ENCODE measurements around the gene SULT4A1. TPM values are rescaled to one million over a fixed set of nuclear protein-coding genes. Genes with fewer than 3 reads are reported as not detected.
"Not testable (repeated sequence)": the region's sequence is repeated elsewhere in the genome, so short reads cannot be mapped to it uniquely, and the experiment has no call there.

SULT4A1 gene
- total RNA-seq, 4 donors from 2014 or later, result 1.3 TPM; not detected in 3

- no peak for DNase-seq (ENCODE audit: low spot score in 2 of 2)
- peaks cover 0 to 7% of the 10 kb centered on the region in 2 donors for H3K27me3 ChIP-seq
- H3K36me3 ChIP-seq, result no peaks in the 10 kb centered on the region
- no peaks in the 10 kb centered on the region for H3K9me3 ChIP-seq
- TF ChIP-seq POLR2A (IDR thresholded peaks at IDR 0.05) (no peak), EP300 (IDR thresholded peaks at IDR 0.05) (no peak)
- TF ChIP-seq, protein P1, sequence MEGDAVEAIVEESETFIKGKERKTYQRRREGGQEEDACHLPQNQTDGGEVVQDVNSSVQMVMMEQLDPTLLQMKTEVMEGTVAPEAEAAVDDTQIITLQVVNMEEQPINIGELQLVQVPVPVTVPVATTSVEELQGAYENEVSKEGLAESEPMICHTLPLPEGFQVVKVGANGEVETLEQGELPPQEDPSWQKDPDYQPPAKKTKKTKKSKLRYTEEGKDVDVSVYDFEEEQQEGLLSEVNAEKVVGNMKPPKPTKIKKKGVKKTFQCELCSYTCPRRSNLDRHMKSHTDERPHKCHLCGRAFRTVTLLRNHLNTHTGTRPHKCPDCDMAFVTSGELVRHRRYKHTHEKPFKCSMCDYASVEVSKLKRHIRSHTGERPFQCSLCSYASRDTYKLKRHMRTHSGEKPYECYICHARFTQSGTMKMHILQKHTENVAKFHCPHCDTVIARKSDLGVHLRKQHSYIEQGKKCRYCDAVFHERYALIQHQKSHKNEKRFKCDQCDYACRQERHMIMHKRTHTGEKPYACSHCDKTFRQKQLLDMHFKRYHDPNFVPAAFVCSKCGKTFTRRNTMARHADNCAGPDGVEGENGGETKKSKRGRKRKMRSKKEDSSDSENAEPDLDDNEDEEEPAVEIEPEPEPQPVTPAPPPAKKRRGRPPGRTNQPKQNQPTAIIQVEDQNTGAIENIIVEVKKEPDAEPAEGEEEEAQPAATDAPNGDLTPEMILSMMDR (IDR thresholded peaks at IDR 0.05), result no peak
- no peak overlapping the region for H3K27ac ChIP-seq
- WGBS, 2 donors, result 31 to 39% methylated on average over 7 of the region's 7 CpGs
- H3K4me1 ChIP-seq, result no peaks in the 10 kb centered on the region
- no peak overlapping the region for H3K4me3 ChIP-seq
Measured at GRCh38 chr22:43905681-43906080, 43.4 kb upstream of the SULT4A1 start.

DNA sequence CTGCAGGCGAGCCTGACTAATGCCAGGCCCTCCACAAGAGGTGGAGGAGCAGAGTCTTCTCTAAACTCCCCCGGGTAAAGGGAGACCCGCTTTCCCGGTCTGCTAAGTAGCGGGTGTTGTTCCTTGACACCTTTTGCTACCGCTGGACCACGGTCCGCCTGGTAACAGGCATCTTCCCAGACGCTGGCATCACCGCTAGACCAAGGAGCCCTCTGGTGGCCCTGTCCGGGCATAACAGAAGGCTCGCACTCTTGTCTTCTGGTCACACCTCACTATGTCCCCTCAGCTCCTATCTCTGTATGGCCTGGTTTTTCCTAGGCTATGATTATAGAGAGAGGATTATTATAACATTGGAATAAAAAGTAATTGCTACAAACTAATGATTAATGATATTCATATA is 42.1 kb upstream of the SULT4A1 start:
- TF ChIP-seq, protein P1 (IDR thresholded peaks at IDR 0.05), result peak in 1 of 5 experiments; percentile 10
- peak; percentile 30 to 32 for DNase-seq (ENCODE audit: low spot score in 2 of 2)
- not testable (repeated sequence) for H3K4me3 ChIP-seq, H3K9me3 ChIP-seq, H3K27me3 ChIP-seq, H3K4me1 ChIP-seq, H3K36me3 ChIP-seq, H3K27ac ChIP-seq
- WGBS, 2 donors, result 24 to 31% methylated on average over 12 of the region's 12 CpGs

DNA sequence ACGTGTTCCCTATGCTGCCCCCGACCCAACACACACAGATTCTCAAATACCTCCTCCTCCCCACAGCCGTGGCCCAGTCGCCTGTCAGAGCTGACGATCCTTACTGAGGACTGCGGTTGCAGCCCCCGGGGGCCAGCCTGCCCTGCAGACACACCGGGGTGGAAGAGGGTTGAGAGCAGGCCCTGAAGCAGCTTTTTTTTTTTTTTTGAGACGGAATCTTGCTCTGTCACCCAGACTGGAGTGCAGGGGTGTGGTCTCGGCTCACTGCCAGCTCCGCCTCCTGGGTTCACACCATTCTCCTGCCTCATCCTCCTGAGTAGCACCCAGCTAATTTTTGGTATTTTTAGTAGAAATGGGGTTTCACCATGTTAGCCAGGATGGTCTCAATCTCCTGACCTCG is 40.7 kb upstream of the SULT4A1 start:
- H3K4me3 ChIP-seq; H3K27ac ChIP-seq; H3K27me3 ChIP-seq; H3K4me1 ChIP-seq; H3K9me3 ChIP-seq; DNase-seq (ENCODE audit: low spot score in 2 of 2); H3K36me3 ChIP-seq: not testable (repeated sequence)
- WGBS, 2 donors, result 65 to 68% methylated on average over 12 of the region's 12 CpGs

DNA sequence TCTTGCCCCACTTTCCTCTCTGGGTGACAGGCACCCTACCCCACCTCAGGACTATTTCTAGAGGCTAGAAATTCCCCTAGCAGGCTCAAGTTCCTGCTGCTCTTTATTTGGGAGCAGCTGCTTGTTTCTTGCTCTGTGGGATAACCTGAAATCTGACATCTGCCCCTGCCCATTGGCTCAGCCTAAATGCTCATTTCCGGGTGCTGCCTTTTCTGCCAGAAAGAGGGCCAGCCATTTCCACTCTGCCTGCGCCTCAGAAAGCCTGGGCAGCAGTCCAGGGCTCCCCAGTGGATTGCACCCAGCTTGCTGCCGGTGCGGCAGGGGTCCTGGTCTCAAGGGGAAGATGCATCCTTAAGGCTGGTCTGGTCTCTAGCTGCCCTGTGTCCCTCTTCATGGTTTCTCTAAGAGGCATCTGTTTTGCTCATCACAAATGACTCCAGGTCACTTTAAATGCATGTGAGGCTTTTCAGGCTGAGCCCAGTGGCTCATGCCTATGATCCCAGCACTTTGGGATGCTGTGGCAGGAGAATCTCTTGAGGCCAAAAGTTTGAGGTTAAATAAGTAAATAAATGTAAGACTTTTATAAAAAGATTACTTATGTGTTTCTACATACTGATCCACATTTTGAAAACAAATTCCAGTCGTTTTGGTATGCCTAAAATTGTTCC is 39.8 kb upstream of the SULT4A1 start:
- Histone ChIP-seq H3K27me3 (peaks cover 0 to 7% of the 10 kb centered on the region in 2 donors), H3K4me1 (no peaks in the 10 kb centered on the region), H3K27ac (no peak overlapping the region), H3K36me3 (no peaks in the 10 kb centered on the region), H3K4me3 (no peak overlapping the region), H3K9me3 (no peaks in the 10 kb centered on the region)
- no peak for DNase-seq (ENCODE audit: low spot score in 2 of 2)
- TF ChIP-seq, protein P1 (IDR thresholded peaks at IDR 0.05), result no peak
- no peak for TF ChIP-seq EP300 (IDR thresholded peaks at IDR 0.05)
- 59 to 64% methylated on average over 5 of the region's 5 CpGs for WGBS, 2 donors

- Histone ChIP-seq H3K9me3 (no peaks in the 10 kb centered on the region), H3K36me3 (no peaks in the 10 kb centered on the region), H3K27ac (no peak overlapping the region), H3K27me3 (peaks cover 0 to 16% of the 10 kb centered on the region in 2 donors), H3K4me3 (no peak overlapping the region), H3K4me1 (no peaks in the 10 kb centered on the region)
- WGBS, 2 donors, result 59 to 60% methylated on average over 7 of the region's 7 CpGs
- no peak for TF ChIP-seq POLR2A (IDR thresholded peaks at IDR 0.05)
- no peak for TF ChIP-seq EP300 (IDR thresholded peaks at IDR 0.05)
- DNase-seq (ENCODE audit: low spot score in 2 of 2), result no peak
Measured at GRCh38 chr22:43900206-43900605, 37.9 kb upstream of the SULT4A1 start.

DNA sequence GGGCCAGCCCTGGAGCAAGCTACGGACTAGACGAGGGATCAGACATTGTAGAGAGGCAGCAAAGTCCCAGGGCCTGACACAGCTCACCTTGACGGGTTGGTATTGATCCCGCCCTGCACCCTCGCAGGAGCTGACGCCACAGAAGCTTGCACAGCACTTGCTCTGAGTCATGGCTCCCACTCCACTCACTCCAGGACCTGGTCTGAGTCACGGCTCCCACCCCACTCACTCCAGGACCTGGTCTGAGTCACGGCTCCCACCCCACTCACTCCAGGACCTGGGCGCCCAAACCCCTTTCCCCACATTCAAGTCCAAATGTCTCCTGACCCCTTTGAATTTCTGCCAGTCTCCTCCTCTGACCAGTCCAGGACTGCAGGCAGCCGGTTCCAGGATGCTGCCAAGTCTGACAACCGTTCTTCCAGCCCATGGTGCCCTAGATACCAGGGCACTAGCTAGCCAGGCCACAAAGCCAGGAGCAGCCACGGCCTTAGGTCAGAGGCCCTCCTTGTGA is 35.5 kb upstream of the SULT4A1 start:
- H3K4me1 ChIP-seq, result no peaks in the 10 kb centered on the region
- peaks cover 0 to 18% of the 10 kb centered on the region in 2 donors for H3K27me3 ChIP-seq
- H3K27ac ChIP-seq, result no peak overlapping the region
- no peaks in the 10 kb centered on the region for H3K9me3 ChIP-seq
- DNase-seq (ENCODE audit: low spot score in 2 of 2), result no peak
- WGBS, 2 donors, result 62 to 66% methylated on average over 11 to 12 of the region's 12 CpGs
- TF ChIP-seq, protein P1 (IDR thresholded peaks at IDR 0.05), result no peak
- TF ChIP-seq EP300 (IDR thresholded peaks at IDR 0.05) (no peak), POLR2A (IDR thresholded peaks at IDR 0.05) (no peak)
- H3K36me3 ChIP-seq, result no peaks in the 10 kb centered on the region
- H3K4me3 ChIP-seq, result no peak overlapping the region
